Measurements from ENCODE around the gene RMDN2. TPM values are rescaled to one million over a fixed set of nuclear protein-coding genes. Genes with fewer than 3 reads are reported as not detected.

RMDN2 gene
- total and polyA plus RNA-seq, 2 experiments from 2014 or later, result 3.4 to 3.6 TPM

GRCh38 chr2:37894601-37895000 is 30.5 kb upstream of the RMDN2 start:
- H3K4me1 ChIP-seq (ENCODE audit: insufficient read depth), result no peaks in the 10 kb centered on the region
- Mint-ChIP-seq H3K27me3 (ENCODE audit: insufficient read depth, low read depth, poor library complexity) (peaks cover 7% of the 10 kb centered on the region), H3K4me1 (peaks cover 4% of the 10 kb centered on the region; the same call in 2 of the 3 replicates), H3K36me3 (ENCODE audit: low read depth) (no peaks in the 10 kb centered on the region), H3K9me3 (no peaks in the 10 kb centered on the region), H3K27ac (no peak overlapping the region), H3K4me3 (no peak overlapping the region)
- H3K27ac ChIP-seq (ENCODE audit: low read depth), result no peak overlapping the region
- H3K79me2 ChIP-seq (replicated peaks; ENCODE audit: insufficient read depth), result no peaks in the 10 kb centered on the region
- H3K27me3 ChIP-seq (ENCODE audit: insufficient read depth), result no peaks in the 10 kb centered on the region
- ATAC-seq (no peak), DNase-seq (ENCODE audit: low spot score) (no peak)
- H3K9me2 ChIP-seq (ENCODE audit: insufficient read depth), result no peaks in the 10 kb centered on the region
- TF ChIP-seq REST (IDR thresholded peaks at IDR 0.05; ENCODE audit: unreplicated experiment) (no peak), ZNF331 (CRISPR knock-in tag; IDR thresholded peaks at IDR 0.05; ENCODE audit: low read depth) (no peak), ETS1 (IDR thresholded peaks at IDR 0.05) (no peak)
- no peak overlapping the region for H3K4me3 ChIP-seq
- no peak overlapping the region for H2AFZ ChIP-seq
- no peaks in the 10 kb centered on the region for H3F3A ChIP-seq (replicated peaks; ENCODE audit: low read depth)
- H4K20me1 ChIP-seq (replicated peaks; ENCODE audit: insufficient read depth), result no peaks in the 10 kb centered on the region
- H3K4me2 ChIP-seq, result no peak overlapping the region
- H3K36me3 ChIP-seq (ENCODE audit: insufficient read depth), result no peaks in the 10 kb centered on the region

- DNase-seq (ENCODE audit: low spot score), result no peak
- Histone ChIP-seq H3K36me3 (ENCODE audit: insufficient read depth) (no peaks in the 10 kb centered on the region), H3K27me3 (ENCODE audit: insufficient read depth) (no peaks in the 10 kb centered on the region), H3K4me1 (ENCODE audit: insufficient read depth) (no peaks in the 10 kb centered on the region), H3K79me2 (replicated peaks; ENCODE audit: insufficient read depth) (no peaks in the 10 kb centered on the region), H3K9me2 (ENCODE audit: insufficient read depth) (no peaks in the 10 kb centered on the region), H4K20me1 (replicated peaks; ENCODE audit: insufficient read depth) (no peaks in the 10 kb centered on the region), H2AFZ (peak overlapping the region; percentile 18; the same call in 1 of the 2 replicates), H3K4me2 (no peak overlapping the region), H3K4me3 (no peak overlapping the region), H3F3A (replicated peaks; ENCODE audit: low read depth) (no peaks in the 10 kb centered on the region), H3K27ac (ENCODE audit: low read depth) (no peak overlapping the region)
- no peaks in the 10 kb centered on the region for H3K36me3 Mint-ChIP-seq (ENCODE audit: low read depth)
- peaks cover 4% of the 10 kb centered on the region; the same call in 2 of the 3 replicates for H3K4me1 Mint-ChIP-seq
- H3K27ac Mint-ChIP-seq, result no peak overlapping the region
- H3K4me3 Mint-ChIP-seq, result no peak overlapping the region
- H3K9me3 Mint-ChIP-seq, result peaks cover 2% of the 10 kb centered on the region; the same call in 1 of the 3 replicates
- peaks cover 7% of the 10 kb centered on the region for H3K27me3 Mint-ChIP-seq (ENCODE audit: insufficient read depth, low read depth, poor library complexity)
- no peak for ATAC-seq
- no peak for TF ChIP-seq ZNF462 (CRISPR knock-in tag; IDR thresholded peaks at IDR 0.05)
- no peak for TF ChIP-seq ZNF114 (CRISPR knock-in tag; IDR thresholded peaks at IDR 0.05)
Measured at GRCh38 chr2:37895140-37895539, 29.9 kb upstream of the RMDN2 start.

Measured in GM23338 (cell line).